HUDEP-2 (cell line): ENCODE measurements around the gene UCK2.

ENCODE experiments used
- DNase-seq, 76 experiments: peaks; one replicate each; lab custom pipeline; 2025; ENCODE audit not compliant: unreplicated experiment in 76 of 76; lab: John Stamatoyannopoulos, UW

The UCK2 gene

GRCh38 chr1:165833358-165833757 is 5.9 kb downstream of the UCK2 start:
- DNase-seq, result no peak

GRCh38 chr1:165834229-165834628 is 6.8 kb downstream of the UCK2 start:
- no peak for DNase-seq

GRCh38 chr1:165834881-165835280 is 7.5 kb downstream of the UCK2 start:
- DNase-seq, result no peak

- DNase-seq, result no peak
Observed at GRCh38 chr1:165836664-165837482, 9.5 kb downstream of the UCK2 start.

DNA sequence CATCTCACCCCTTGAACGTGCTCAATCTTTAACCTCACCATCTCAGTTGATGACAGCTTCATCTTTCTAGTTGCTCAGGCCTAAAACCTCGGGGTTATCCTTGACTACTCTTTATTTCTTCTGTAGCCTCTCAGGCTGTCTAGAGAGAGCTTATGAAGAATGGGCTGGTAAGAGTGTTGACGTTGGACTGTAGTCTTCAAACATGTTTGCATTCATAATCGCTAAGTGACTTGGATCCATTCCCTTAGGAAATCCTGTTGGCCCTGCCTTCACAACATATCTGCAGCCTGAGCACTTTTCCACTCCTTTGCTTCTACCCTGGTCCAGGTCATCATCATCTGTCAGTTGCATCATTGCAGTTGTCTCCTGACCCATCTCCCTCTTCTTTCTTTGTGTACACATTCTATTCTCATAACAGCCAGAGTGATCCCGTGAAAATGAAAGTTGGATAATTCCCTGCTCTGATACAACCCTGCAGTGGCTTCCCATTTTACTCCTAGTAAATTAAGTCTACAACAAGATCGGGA is 10.5 kb downstream of the UCK2 start:
- no peak for DNase-seq

- no peak for DNase-seq
Observed at GRCh38 chr1:165840423-165840822, 13.0 kb downstream of the UCK2 start.

GRCh38 chr1:165841582-165842017 is 14.2 kb downstream of the UCK2 start:
- peak in 1 of 76 experiments; percentile 16 for DNase-seq

DNA sequence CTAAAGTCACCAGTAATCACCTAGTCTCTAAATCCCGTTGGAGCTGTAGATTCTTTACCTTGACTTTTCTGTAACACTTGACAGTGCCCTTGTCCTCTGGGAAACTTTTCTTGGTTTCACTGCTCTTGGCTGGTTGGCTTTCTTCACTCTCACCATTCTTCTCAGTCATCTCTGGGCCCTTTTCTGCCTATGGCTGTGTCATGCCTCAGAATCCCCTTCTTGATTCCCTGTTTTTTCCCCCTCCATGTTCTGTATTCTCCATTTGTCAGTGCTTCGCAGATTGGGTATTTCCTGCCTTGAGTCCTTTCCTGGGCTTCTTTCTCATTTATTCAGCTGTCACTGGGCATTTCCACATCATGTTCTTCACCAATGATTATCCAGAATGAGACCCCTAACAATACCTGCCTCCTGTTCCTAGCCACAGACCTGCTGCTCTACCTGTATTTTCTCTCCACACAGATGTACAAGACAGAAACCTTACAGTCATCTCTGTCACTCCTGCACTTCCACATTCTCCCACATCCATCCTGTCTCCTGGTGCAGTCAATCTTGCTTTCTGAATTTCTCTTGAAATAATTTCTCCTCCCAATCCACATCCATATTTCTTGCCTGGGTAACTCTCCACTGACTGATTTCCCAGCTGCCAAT is 14.7 kb downstream of the UCK2 start:
- no peak for DNase-seq

DNA sequence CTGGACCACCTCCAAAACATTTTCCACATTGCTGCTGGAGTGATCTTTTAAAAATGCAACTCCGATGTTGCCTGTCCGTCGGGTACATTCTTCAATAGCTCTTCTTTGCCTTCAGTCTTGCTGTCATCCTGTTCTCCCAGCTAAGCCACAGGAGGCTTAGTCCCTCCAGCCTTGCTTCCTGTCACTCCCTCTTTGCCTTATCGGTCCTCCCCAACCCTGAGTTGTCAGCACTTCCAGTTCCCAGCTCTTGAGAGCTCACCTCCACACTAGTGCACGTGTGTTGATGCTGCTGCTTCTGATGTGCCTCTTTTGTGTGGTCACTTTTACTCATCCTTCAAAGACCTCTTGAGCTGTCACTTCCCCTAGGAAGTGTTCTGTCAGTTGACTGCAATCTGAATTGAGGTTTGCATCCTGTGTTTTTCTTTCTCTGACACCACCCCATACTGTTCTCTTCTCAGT is 15.3 kb downstream of the UCK2 start:
- peak in 17 of 76 experiments; percentile 7 to 35 (median 20) for DNase-seq

DNA sequence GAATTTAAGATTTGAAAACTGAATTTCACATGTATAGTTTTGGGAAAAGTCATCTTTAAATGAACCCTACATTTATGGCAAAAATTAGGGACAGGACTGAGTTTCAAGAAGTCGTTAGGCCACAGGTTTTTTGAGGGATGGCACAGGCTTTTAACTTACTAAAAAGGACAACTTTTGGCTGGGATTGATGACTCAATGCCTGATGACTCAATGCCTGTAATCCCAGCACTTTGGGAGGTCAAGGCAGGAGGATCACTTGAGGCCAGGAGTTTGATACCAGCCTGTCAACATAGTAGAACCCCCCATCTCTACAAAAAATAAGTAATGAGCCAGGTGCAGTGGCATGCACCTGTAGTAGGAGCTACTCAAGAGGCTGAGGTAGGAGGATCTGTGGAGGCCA is 15.9 kb downstream of the UCK2 start:
- no peak for DNase-seq

- no peak for DNase-seq
Observed at GRCh38 chr1:165844114-165844798, 16.8 kb downstream of the UCK2 start.

DNA sequence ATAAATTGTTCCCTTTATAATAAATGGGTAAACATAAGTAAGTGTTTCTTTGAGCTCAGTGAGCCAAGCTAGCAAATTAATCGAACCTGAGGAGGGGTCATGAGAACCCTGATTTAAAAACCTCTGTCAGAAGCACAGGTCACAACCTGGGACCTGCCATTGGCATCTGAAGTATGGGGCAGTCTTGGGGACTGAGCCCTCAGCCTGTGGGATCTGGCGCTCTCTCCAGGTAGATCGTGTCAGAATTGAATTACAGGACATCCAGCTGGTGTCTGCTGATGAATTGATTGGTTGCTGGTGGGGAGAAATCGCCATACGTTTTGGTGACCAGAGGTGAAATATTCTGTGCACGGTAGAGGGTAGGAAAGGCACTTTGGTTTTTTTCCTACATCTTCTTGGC is 17.5 kb downstream of the UCK2 start:
- DNase-seq, result no peak

GRCh38 chr1:165845569-165845968 is 18.2 kb downstream of the UCK2 start:
- no peak for DNase-seq

DNA sequence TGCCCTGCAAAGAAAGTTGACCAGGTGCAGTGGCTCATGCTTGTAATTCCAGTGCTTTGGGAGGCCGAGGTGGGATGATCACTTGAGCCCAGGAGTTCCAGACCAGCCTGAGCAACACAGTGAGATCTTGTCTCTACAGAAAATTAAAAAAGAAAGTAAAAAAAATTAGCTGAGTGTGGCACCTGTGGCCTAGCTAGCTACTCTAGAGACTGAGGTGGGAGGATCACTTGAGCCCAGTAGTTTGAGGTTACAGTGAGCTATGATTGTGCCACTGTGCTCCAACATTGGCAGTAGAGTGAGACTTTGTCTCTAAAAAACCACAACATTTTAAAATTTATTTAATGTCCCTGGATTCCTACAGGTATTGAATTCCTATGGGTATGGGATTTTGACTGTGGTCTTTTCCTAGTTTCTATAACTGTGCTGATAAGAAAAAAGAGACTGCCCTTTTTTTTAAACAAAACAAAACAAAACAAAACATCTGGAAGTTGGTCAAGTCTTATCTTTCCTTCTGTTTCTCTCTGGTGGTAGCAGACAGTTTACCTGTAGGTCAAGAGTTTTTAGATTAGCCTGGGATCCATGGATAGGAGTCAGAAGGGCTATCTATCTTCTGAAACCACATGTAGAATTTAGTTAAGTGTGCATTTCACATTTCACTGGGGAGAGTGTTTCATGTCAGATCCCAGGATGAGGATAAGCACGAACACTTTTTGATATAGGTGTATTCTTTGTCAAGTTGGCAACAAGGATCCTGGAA is 18.8 kb downstream of the UCK2 start:
- peak in 2 of 76 experiments; percentile 10 to 12 for DNase-seq

DNA sequence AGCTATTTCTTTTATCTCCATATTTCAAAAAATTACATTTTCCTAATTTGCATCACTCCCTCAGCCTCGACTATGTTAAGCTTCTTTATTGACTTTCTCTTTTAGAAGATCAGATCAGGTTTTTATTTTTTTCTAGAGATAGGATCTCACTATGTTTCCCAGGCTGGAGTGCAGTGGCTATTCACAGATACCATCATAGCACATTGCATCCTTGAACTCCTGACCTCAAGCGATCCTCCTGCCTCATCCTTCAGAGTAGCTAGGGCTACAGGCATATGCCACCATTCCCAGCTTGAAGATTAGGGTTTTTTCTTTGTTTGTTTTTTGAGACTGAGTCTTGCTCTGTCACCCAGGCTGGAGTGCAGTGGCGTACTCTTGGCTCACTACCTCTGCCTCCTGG is 20.1 kb downstream of the UCK2 start:
- DNase-seq, result no peak

DNA sequence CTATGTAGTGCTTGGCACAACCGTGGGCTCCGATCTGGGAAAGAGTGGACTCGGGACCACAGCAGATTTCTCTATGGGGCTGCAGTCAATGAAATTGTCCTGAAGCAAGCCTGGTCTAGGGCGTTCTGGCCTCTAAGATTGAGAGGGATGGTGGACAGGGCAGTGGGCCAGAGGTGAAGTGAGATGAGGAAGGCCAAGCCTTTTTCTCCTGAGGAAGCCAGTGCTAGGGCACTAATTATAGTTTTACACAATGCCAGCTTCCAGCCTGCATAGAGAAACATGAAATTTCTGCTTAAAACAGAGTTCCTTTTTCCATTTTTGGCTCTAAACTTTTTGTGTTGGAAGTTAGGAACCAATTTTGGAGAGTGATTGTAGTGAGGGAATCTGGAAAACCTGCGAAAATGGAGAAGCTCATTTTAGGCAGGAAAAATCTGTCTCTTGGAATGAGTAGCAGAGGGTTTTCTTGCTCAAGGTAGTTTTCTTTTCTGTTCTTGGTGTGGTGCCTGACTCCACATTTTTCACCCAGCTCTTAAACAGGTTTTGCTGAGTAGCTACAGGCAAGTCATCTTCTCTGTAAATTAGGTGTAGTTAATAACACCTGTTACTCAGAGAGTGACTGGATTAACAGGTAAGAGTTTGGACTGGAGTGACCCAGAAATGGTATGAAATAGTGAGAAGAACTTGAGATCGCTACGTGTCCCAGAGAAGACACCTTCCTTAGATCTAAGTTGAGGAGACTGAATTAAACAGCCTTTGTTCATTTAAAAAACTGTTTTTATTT is 22.1 kb downstream of the UCK2 start:
- DNase-seq, result no peak

DNA sequence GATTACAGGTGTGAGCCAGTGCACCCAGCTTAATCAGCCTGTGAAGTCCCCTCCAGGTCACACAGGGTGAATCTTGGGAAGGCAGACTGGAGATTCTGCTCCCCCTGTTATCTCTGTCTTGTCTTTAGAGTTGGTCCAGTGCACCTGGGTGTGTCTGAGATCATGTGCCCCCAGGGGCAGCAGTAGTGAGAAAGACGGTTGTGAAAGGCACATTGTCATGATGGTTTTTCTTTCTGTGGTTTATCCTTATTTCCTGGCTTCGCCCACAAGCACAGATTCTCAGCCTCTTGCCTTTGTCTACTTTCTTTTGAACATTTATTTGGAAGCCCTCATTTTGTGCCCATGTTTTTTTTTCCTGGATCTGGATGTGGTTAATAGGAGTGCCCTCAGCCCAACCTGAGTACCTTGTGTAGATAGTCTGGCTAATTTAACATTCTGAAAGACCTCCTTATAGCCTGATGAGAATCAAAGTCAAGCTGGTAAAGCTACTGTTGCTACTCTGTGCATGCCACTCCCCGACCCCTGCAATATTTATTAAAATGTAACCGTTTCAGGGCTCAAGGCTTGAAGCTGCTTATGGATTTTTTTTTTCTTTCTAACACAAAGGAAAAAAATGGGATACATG is 23.7 kb downstream of the UCK2 start:
- peak in 48 of 76 experiments; percentile 8 to 67 (median 34) for DNase-seq

- no peak for DNase-seq
Observed at GRCh38 chr1:165852871-165853270, 25.5 kb downstream of the UCK2 start.

DNA sequence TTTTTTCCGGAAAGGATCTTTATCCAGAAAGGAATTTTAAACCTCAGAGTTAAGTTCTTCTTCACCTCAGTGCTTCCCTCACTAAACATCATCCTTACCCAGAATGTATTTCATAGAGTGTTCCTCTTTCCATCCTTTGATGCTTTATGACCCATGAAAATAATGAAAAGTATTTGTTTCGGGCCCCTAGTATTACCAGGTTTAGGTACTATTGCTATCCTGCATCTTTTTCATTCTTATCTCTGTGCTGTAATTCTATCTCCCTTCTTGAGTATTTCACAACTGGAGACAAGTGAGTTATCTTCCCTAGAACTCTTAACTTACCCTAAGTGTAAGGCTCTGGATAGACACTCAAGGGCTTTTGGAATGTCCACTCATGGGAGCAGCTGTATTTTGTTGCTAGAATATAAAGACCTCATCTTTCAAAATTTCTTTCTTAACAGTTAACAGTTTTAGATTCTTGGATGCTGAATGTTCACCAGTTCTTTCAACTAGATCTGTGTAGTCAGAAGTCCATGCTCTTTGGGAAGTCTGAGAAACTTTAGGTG is 26.2 kb downstream of the UCK2 start:
- no peak for DNase-seq
